GM12864 (cell line): Measurements from ENCODE around the gene NFASC.

Experiments used
- DNase-seq: peaks from one replicate; pipeline ENCODE4 v3.0.0-alpha.2; 2011; ENCODE audit warnings: low read depth
- H3K4me3 ChIP-seq: 2 replicates; pipeline ENCODE4 v1.5.1; 2011; ENCODE audit warnings: mild to moderate bottlenecking, low read depth, low read length, control low read depth
- TF ChIP-seq, protein P1 (sequence below): IDR thresholded peaks from 2 replicates; pipeline ENCODE4 v1.5.1; 2011; ENCODE audit warnings: low read depth, mild to moderate bottlenecking, moderate library complexity, low read length, control low read depth, inconsistent platforms; ENCODE audit errors: missing control alignments

NFASC gene

DNA sequence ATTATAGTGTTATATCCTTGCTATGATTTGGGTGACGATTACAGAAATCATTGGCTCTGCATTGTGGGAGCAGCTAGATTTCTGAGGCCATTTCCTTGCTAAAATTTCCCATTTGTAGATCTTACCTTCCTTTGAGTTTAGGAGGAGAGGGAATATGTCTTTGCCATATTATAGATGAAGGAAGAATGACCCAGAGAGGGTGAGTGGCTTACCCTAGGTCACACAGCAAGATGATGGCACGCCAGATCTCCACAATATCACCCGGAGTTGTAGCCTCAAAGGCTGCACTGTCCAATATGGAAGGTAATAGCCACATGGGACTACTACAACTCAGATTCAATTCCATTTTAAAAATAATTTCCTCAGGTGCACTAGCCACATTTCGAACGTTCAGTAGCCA lies 182.6 kb downstream of the NFASC start:
- TF ChIP-seq, protein P1, sequence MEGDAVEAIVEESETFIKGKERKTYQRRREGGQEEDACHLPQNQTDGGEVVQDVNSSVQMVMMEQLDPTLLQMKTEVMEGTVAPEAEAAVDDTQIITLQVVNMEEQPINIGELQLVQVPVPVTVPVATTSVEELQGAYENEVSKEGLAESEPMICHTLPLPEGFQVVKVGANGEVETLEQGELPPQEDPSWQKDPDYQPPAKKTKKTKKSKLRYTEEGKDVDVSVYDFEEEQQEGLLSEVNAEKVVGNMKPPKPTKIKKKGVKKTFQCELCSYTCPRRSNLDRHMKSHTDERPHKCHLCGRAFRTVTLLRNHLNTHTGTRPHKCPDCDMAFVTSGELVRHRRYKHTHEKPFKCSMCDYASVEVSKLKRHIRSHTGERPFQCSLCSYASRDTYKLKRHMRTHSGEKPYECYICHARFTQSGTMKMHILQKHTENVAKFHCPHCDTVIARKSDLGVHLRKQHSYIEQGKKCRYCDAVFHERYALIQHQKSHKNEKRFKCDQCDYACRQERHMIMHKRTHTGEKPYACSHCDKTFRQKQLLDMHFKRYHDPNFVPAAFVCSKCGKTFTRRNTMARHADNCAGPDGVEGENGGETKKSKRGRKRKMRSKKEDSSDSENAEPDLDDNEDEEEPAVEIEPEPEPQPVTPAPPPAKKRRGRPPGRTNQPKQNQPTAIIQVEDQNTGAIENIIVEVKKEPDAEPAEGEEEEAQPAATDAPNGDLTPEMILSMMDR = no peak
- no peak overlapping the region for H3K4me3 ChIP-seq
- DNase-seq = no peak

DNA sequence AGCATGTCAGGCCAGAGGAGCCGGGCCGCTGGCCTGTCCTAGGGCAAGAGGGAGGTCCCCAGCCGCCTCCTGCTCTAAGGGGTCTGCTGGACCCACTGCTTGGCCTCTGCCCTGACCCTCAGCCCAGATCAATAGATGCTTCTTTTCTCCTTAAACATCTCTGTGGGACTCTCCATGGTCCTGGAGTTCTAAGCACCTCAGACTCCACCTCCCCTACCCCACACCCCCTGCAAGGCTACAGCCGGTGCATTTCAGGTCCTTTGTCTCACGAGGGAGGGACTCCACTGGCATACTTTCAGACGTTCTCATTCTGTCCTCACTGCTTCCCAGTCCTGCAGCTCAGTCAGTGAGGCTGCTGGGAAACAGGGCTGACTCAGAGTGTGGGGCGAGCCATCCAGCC lies 183.4 kb downstream of the NFASC start:
- TF ChIP-seq, protein P1 = no peak
- no peak for DNase-seq
- H3K4me3 ChIP-seq = no peak overlapping the region

- TF ChIP-seq, protein P1 = no peak
- H3K4me3 ChIP-seq = no peak overlapping the region
- no peak for DNase-seq
These were observed 185.5 kb downstream of the NFASC start for GRCh38 chr1:205056188-205056611.

GRCh38 chr1:205056956-205057568 lies 186.4 kb downstream of the NFASC start:
- TF ChIP-seq, protein P1 = no peak
- H3K4me3 ChIP-seq = no peak overlapping the region
- no peak for DNase-seq

GRCh38 chr1:205057808-205058575 lies 187.3 kb downstream of the NFASC start:
- H3K4me3 ChIP-seq = no peak overlapping the region
- TF ChIP-seq, protein P1 = no peak
- no peak for DNase-seq

DNA sequence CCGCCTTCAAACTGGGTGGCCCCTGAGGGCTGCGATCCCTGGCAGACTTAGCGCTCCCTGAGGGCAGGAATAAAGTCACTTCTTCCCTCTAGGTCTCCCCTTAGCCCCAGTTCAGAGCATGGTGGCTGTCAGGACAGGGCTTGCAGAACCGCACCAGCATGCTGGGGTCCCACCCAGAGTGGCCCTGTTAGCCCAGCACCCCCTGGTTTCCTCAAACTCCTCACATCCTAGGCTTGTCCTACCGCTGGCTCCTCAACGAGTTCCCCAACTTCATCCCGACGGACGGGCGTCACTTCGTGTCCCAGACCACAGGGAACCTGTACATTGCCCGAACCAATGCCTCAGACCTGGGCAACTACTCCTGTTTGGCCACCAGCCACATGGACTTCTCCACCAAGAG lies 188.2 kb downstream of the NFASC start:
- TF ChIP-seq, protein P1 = no peak
- no peak overlapping the region for H3K4me3 ChIP-seq
- no peak for DNase-seq
